HG03571 (cell line): ENCODE results near the gene SCARB1.
"Not testable (repeated sequence)": the region's sequence is repeated elsewhere in the genome, so short reads cannot be mapped to it uniquely, and the experiment has no call there.

Experiments used
- ATAC-seq: cut with Tn5 transposase; IDR thresholded peaks from one replicate; pipeline ENCODE4 v1.9.1; 2021; ENCODE audit not compliant: unreplicated experiment

The SCARB1 gene, protein sequence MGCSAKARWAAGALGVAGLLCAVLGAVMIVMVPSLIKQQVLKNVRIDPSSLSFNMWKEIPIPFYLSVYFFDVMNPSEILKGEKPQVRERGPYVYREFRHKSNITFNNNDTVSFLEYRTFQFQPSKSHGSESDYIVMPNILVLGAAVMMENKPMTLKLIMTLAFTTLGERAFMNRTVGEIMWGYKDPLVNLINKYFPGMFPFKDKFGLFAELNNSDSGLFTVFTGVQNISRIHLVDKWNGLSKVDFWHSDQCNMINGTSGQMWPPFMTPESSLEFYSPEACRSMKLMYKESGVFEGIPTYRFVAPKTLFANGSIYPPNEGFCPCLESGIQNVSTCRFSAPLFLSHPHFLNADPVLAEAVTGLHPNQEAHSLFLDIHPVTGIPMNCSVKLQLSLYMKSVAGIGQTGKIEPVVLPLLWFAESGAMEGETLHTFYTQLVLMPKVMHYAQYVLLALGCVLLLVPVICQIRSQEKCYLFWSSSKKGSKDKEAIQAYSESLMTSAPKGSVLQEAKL

GRCh38 chr12:124863416-124864325, at the start of gene SCARB1:
SCARB1 (minus strand) TSS chr12:124863864; CDS start chr12:124863720, 144 bp downstream.
- peak; percentile 68 for ATAC-seq

DNA sequence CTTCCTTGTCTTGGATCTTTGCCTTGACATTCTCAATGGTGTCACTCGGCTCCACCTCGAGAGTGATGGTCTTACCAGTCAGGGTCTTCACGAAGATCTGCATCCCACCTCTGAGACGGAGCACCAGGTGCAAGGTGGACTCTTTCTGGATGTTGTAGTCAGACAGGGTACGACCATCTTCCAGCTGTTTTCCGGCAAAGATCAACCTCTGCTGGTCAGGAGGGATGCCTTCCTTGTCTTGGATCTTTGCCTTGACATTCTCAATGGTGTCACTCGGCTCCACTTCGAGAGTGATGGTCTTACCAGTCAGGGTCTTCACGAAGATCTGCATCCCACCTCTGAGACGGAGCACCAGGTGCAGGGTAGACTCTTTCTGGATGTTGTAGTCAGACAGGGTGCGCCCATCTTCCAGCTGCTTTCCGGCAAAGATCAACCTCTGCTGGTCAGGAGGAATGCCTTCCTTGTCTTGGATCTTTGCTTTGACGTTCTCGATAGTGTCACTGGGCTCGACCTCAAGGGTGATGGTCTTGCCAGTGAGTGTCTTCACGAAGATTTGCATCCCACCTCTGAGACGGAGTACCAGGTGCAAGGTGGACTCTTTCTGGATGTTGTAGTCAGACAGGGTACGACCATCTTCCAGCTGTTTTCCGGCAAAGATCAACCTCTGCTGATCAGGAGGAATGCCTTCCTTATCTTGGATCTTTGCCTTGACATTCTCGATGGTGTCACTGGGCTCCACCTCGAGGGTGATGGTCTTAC, 49.0 kb upstream of the SCARB1 start:
- ATAC-seq, result not testable (repeated sequence)

GRCh38 chr12:124911521-124911920, 47.9 kb upstream of the SCARB1 start:
- ATAC-seq, result not testable (repeated sequence)

DNA sequence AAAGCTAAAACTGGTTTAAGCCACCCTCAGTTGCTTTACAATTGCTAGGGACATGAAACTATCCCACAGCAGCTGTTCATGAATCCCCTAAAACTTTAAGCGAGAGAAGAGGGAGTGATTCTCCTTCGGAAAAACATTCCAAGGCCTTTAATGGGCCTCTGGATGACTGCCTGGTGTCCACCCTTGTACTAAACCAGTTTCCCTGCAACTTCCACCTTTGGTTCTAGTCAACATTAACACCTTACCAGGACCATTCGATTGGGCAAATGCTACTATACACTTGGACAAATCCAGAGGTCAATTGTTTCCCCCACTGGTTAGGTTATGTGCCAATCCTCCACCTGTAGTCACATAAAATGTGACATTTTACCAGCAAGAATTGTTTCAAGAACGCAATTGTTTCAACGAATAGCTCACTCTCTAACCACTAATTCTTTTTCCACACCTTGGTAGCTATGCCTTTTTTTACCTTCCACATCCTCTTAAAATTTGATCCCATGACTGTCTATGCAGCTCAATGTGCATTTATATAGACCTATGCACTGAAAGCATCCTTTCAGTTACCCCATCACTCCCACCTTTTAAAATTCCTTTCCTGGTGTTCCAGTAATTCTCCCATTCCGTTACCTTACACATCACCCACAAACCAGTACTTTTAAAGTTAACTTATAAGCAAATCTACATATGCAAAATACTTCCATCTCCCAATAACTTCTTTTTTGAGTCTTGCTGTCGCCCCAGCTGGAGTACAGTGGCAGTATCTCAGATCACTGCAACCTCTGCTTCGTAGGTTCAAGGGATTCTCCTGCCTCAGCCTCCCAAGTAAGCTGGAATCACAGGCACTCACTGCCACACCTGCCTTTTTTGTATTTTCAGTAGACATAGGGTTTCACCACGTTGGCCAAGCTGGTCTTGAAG, 47.2 kb upstream of the SCARB1 start:
- no peak for ATAC-seq

DNA sequence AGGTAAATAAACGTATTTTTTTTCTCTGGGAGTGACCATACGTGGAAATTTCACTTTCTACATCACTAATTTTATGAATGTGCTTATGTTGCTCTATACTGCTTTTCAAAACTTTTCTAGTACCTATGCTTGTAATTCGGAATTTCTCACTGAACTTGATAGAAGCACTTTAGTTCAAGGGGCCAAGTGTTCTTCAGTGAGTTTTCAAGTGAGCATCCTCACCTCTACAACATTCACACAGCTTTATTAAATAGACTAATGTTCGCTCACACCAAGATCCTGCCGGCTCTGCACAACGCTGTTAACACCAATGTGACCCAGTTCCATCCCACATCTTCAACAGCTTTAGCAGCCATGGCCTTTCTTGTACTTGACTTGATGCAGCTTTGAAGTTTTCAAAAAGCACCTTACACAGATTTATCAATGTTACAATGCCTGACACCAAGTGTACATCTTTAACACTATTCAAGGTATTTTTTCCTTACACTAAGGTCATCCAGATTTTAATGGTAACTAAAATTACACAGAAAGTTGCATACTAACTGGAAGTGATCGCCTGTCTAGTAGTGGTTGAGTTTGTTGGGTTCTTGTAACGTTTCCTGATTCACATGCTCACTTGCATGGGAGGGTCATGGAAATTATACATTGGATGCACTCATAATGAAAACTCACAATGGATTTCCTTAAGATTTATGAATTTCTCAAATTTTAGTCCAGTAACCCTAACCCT, 46.3 kb upstream of the SCARB1 start:
- no peak for ATAC-seq

- peak; percentile 52 for ATAC-seq
Observed at GRCh38 chr12:124906606-124907261, 43.1 kb upstream of the SCARB1 start.

GRCh38 chr12:124904306-124905098, 40.8 kb upstream of the SCARB1 start:
- ATAC-seq, result no peak

DNA sequence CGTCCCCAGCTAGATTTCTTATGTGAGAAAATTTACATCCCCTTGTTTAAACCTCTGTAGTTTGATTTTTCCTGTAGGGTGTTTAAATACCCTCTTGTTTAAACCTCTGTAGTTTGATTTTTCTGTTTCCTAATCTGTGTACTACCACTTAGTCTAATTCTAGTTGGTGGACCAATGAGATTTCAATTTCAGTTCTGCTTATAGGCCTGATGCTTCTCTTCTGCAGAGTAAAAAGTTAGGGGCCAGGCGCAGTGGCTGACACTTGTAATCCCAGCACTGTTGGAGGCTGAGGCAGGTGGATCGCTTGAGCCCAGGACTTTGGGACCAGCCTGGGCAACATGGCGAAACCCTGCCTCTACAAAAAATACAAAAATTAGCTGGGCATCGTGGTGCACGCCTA, 39.3 kb upstream of the SCARB1 start:
- no peak for ATAC-seq

DNA sequence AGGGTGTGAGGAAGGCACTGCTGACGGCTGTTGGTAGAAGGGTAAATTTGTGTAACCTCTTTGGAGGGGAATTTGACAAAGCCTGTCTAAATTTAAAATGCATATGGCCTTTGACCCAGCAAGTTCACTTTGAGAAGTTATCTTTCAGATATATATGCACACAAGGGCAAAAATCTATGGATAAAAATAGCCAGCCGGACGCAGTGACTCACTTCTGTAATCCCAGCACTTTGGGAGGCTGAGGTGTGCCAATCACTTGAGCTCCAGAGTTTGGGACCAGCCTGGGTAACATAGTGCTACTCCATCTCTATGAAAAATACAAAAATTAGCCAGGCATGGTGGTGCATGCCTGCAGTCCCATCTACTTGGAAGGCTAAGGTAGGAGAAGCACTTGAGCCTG, 37.3 kb upstream of the SCARB1 start:
- ATAC-seq, result no peak

- ATAC-seq, result not testable (repeated sequence)
Observed at GRCh38 chr12:124900345-124900795, 36.7 kb upstream of the SCARB1 start.

GRCh38 chr12:124898923-124899294, 35.2 kb upstream of the SCARB1 start:
- ATAC-seq, result no peak

GRCh38 chr12:124898200-124898922, 34.7 kb upstream of the SCARB1 start:
- peak; percentile 46 for ATAC-seq

DNA sequence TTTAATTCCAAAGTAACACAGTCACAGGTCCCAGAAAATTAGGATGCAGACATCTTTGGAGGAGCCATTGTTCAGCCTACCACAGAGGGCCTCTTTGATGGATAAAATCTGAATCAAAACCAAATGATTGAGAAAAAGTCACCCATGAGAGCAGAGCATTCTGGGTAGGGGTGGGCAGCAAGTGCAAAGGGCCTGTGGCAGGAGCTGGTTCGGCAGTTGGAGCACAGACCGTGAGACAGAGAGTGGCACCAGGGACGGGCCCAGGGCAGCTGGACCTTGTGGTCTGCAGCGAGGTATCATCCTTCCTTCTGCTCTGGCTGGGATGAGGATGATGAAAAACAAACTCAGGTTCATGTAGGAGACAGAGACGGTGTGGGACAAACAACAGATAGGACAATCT, 32.8 kb upstream of the SCARB1 start:
- no peak for ATAC-seq

DNA sequence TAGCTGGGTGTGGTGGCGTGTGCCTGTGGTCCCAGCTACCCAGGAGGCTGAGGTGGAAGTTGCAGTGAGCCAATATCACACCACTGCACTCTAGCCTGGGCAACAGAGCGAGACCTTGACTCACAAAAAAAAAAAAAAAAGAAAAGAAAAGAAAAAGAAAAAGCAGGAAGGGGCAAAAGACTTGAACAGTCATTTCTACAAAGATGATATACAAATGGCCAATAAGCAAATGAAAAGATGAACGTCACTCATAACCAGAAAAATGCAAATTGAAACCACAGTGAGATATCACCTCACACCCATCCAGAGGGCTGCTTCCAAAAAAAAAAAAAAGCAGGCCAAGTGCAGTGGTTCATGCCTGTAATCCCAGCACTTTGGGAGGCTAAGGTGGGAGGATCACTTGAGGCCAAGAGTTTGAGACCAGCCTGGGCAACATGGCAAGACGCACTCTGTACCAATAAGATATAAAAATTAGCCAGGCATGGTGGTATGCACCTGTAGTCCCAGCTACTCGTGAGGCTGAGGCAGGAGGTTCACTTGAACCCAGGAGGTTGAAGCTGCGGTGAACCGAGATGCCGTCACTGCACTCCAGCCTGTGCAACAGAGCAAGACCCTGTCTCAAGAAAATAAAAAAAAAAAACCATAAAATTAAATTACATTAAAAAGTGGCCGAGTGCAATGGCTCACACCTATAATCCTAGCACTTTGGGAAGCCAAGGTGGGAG, 30.3 kb upstream of the SCARB1 start:
- no peak for ATAC-seq

- no peak for ATAC-seq
Observed at GRCh38 chr12:124888260-124888659, 24.6 kb upstream of the SCARB1 start.

DNA sequence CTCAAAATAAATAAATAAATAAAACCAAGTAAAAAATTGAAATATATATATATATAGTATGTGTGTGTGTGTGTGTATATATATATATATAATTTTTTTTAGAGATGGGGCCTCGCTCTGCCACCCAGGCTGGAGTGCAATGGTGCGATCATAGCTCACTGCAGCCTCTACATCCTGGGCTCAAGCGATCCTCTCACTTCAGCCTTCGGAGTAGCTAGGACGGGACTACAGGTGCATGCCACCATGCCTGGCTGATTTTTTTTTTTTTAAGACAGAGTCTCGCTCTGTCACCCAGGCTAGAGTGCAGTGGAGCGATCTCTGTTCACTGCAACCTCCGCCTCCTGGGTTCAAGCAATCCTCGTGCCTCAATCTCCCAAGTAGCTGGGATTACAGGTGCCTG, 24.1 kb upstream of the SCARB1 start:
- ATAC-seq, result not testable (repeated sequence)
